Amygdala (tissue), 56 donors: ENCODE measurements around the gene HMCN1.
"Not testable (repeated sequence)": the region's sequence is repeated elsewhere in the genome, so short reads cannot be mapped to it uniquely, and the experiment has no call there.

Source experiments
- DNase-seq, 56 donors: peaks; one replicate each; lab custom pipeline; 2025; lab: John Stamatoyannopoulos, UW

HMCN1 gene

GRCh38 chr1:186125035-186125434 lies 390.8 kb downstream of the HMCN1 start:
- no peak for DNase-seq

GRCh38 chr1:186125511-186125910 lies 391.3 kb downstream of the HMCN1 start:
- no peak for DNase-seq

- DNase-seq = no peak
Observed at GRCh38 chr1:186129758-186130157, 395.6 kb downstream of the HMCN1 start.

- no peak for DNase-seq
Observed at GRCh38 chr1:186139115-186139514, 404.9 kb downstream of the HMCN1 start.

GRCh38 chr1:186139701-186140100 lies 405.5 kb downstream of the HMCN1 start:
- no peak for DNase-seq

GRCh38 chr1:186142159-186142558 lies 408.0 kb downstream of the HMCN1 start:
- DNase-seq = no peak

- DNase-seq = no peak
Observed at GRCh38 chr1:186142916-186143315, 408.7 kb downstream of the HMCN1 start.

- DNase-seq = no peak
Observed at GRCh38 chr1:186143481-186143880, 409.3 kb downstream of the HMCN1 start.

GRCh38 chr1:186144505-186144904 lies 410.3 kb downstream of the HMCN1 start:
- no peak for DNase-seq

- no peak for DNase-seq
Observed at GRCh38 chr1:186146974-186147373, 412.8 kb downstream of the HMCN1 start.

- no peak for DNase-seq
Observed at GRCh38 chr1:186149591-186149990, 415.4 kb downstream of the HMCN1 start.

GRCh38 chr1:186152227-186152619 lies 418.0 kb downstream of the HMCN1 start:
- DNase-seq = no peak

- DNase-seq = no peak
Observed at GRCh38 chr1:186152620-186153239, 418.5 kb downstream of the HMCN1 start.

GRCh38 chr1:186154651-186155050 lies 420.5 kb downstream of the HMCN1 start:
- no peak for DNase-seq

- DNase-seq = peak in 1 of 56 donors; percentile 1
Observed at GRCh38 chr1:186155594-186155993, 421.4 kb downstream of the HMCN1 start.

GRCh38 chr1:186162895-186163294 lies 428.7 kb downstream of the HMCN1 start:
- DNase-seq = not testable (repeated sequence)

- no peak for DNase-seq
Observed at GRCh38 chr1:186164773-186165172, 430.6 kb downstream of the HMCN1 start.

GRCh38 chr1:186165303-186165702 lies 431.1 kb downstream of the HMCN1 start:
- DNase-seq = no peak

GRCh38 chr1:186167096-186167668 lies 433.0 kb downstream of the HMCN1 start:
- DNase-seq = no peak

GRCh38 chr1:186175588-186175987 lies 441.4 kb downstream of the HMCN1 start:
- no peak for DNase-seq

GRCh38 chr1:186178426-186179043 lies 444.3 kb downstream of the HMCN1 start:
- no peak for DNase-seq

GRCh38 chr1:186179231-186179630 lies 445.0 kb downstream of the HMCN1 start:
- DNase-seq = no peak
